ENCODE results near the gene VPS45.

GRCh38 chr1:150164224-150164623 lies 96.6 kb downstream of the VPS45 start:
- no peak for TF ChIP-seq CTCF (IDR thresholded peaks at IDR 0.05; ENCODE audit: insufficient read depth, low read length, poor library complexity, severe bottlenecking)
- no peak for TF ChIP-seq EZH2phosphoT487 (conservative IDR thresholded peaks at IDR 0.05; ENCODE audit: low read length)

All from SU-DHL-6 (cell line).